C4-2B (cell line): Measurements from ENCODE around the gene RGP1.

Experiments
- H3K27ac ChIP-seq: fragments of 450-650 bp; 2 replicates; pipeline ENCODE4 v1.5.1; 2017
- ZFX ChIP-seq: fragments of 450-650 bp; IDR thresholded peaks from 2 replicates; pipeline ENCODE4 v1.6.1; 2017
- TF ChIP-seq, protein P1 (sequence below): fragments of 450-650 bp; conservative IDR thresholded peaks from 2 replicates; pipeline ENCODE4 v1.5.1; 2017; ENCODE audit warnings: mild to moderate bottlenecking

The RGP1 gene

GRCh38 chr9:35706951-35707350, 42.1 kb upstream of the RGP1 start:
- no peak for TF ChIP-seq ZFX
- TF ChIP-seq, protein P1, sequence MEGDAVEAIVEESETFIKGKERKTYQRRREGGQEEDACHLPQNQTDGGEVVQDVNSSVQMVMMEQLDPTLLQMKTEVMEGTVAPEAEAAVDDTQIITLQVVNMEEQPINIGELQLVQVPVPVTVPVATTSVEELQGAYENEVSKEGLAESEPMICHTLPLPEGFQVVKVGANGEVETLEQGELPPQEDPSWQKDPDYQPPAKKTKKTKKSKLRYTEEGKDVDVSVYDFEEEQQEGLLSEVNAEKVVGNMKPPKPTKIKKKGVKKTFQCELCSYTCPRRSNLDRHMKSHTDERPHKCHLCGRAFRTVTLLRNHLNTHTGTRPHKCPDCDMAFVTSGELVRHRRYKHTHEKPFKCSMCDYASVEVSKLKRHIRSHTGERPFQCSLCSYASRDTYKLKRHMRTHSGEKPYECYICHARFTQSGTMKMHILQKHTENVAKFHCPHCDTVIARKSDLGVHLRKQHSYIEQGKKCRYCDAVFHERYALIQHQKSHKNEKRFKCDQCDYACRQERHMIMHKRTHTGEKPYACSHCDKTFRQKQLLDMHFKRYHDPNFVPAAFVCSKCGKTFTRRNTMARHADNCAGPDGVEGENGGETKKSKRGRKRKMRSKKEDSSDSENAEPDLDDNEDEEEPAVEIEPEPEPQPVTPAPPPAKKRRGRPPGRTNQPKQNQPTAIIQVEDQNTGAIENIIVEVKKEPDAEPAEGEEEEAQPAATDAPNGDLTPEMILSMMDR = no peak
- H3K27ac ChIP-seq = no peak overlapping the region

- H3K27ac ChIP-seq = no peak overlapping the region
- no peak for TF ChIP-seq ZFX
- TF ChIP-seq, protein P1 = no peak
Observed at GRCh38 chr9:35708146-35708545, 40.9 kb upstream of the RGP1 start.

GRCh38 chr9:35710818-35711500, 38.1 kb upstream of the RGP1 start:
- TF ChIP-seq, protein P1 = no peak
- TF ChIP-seq ZFX = no peak
- no peak overlapping the region for H3K27ac ChIP-seq

GRCh38 chr9:35711501-35712428, 37.3 kb upstream of the RGP1 start:
- H3K27ac ChIP-seq = no peak overlapping the region
- no peak for TF ChIP-seq ZFX
- TF ChIP-seq, protein P1 = no peak

DNA sequence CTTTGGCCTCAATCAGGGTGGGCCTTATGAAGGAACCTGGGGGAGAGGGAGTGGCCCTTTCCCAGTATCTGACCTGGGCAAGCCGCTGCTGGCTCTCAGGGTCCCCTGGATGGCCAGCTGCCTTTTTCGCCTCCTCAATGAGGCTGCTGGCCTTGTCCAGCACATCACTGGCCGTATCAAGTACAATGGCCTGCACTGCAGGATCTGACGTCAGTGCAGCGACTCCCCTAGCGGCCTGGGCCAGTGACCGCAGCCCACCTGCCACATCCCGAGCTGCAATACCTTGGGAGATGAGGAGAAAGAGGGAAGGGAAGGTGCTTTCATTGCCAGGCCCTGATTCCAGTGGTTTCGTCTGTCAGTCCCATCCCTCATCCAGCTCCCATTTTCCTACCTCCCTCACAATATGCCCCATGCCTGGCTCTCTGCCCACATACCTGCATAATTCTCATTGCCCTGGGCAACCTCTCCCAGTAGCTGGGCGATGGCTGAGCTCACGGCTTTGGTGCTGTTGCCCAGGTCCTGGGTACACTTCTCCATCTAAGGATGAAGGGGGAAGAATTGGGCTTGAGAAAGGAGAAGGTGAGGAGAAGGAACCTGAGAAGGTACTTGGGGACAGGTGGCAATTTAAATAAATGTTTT, 36.2 kb upstream of the RGP1 start:
- TF ChIP-seq ZFX = no peak
- TF ChIP-seq, protein P1 = no peak
- H3K27ac ChIP-seq = no peak overlapping the region

- TF ChIP-seq, protein P1 = no peak
- no peak for TF ChIP-seq ZFX
- no peak overlapping the region for H3K27ac ChIP-seq
Observed at GRCh38 chr9:35713578-35713977, 35.5 kb upstream of the RGP1 start.
